Activated naive CD8-positive, alpha-beta T cell treated with anti-CD3 and anti-CD28 coated beads, Interleukin-2, amount 10 ng/mL, durations not matched to agents 7 days and 5 days (primary cell): ENCODE measurements around the gene FAM222B. TPM values are rescaled to one million over a fixed set of nuclear protein-coding genes. Genes with fewer than 3 reads are reported as not detected.
"Not testable (repeated sequence)": the region's sequence is repeated elsewhere in the genome, so short reads cannot be mapped to it uniquely, and the experiment has no call there.

Experiments
- ATAC-seq: fragments of 150-1000 bp; cut with Tn5 transposase; one replicate; pipeline ENCODE4 v1.10.0; 2021; ENCODE audit warnings: low read depth, moderate library complexity
- POLR2A ChIA-PET: fragments of 350-600 bp; sonication (Branson Sonifier 250); formaldehyde crosslinking; loops from one replicate; lab custom pipeline; 2021; ENCODE audit warnings: antibody characterized with exemption; lab: Charles Lee
- DNase-seq: peaks from one replicate; pipeline ENCODE4 v3.0.0; 2021
- H3K27ac Mint-ChIP-seq: one replicate; pipeline ENCODE4 v1.8.0; 2022; ENCODE audit warnings: mild to moderate bottlenecking, mixed read lengths
- H3K27me3 Mint-ChIP-seq: one replicate; pipeline ENCODE4 v1.8.0; 2022; ENCODE audit warnings: mild to moderate bottlenecking, moderate library complexity, mixed read lengths
- H3K36me3 Mint-ChIP-seq: one replicate; pipeline ENCODE4 v1.8.0; 2021; ENCODE audit warnings: mild to moderate bottlenecking, mixed read lengths
- H3K4me1 Mint-ChIP-seq: one replicate; pipeline ENCODE4 v1.8.0; 2021; ENCODE audit warnings: mixed read lengths
- H3K4me3 Mint-ChIP-seq: one replicate; pipeline ENCODE4 v1.8.0; 2022; ENCODE audit warnings: mild to moderate bottlenecking, moderate library complexity, mixed read lengths
- H3K9me3 Mint-ChIP-seq: one replicate; pipeline ENCODE4 v1.8.0; 2021; ENCODE audit warnings: mixed read lengths
- total RNA-seq, 2 experiments: library from RNA; stranded (reverse); gene quantifications; one replicate each; pipeline ENCODE4 v1.2.3, GENCODE V29; 2021

The FAM222B gene
- total RNA-seq, 2 experiments from 2014 or later: 17.0 to 21.2 TPM

DNA sequence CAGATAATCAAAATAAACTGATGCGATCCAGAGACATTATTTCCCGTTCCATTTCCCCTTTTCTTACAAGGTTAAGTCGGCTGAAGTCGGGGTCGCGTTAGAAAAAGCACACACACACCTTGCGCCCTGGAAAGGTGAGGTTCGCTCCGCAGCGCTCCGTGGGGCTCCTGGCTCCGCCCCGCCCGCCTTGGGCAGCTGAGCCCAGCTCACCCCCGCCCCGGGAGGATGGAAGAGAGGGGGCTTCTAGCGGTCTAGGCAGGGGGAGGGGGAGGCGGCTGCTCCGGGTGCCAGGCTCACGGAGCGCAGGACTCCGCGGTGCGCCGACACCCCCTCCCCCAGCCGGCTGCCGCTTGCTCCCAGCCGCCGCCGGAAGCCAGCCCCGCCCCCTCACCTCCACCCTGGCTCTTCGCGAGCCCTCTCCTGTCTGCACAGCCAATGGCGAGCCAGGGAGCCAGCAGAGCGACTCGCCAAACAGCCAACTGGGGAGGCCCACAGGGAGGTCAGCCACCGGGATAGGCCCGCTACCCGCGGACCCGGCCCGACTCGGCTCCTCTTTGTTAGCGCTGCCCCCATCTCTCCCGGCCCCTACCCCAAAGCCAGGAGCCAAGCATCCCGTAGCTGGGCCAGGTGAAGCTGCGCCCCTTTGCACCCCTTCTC, 30.4 kb downstream of the FAM222B start:
- H3K4me1 Mint-ChIP-seq: peaks cover 25% of the 10 kb centered on the region

DNA sequence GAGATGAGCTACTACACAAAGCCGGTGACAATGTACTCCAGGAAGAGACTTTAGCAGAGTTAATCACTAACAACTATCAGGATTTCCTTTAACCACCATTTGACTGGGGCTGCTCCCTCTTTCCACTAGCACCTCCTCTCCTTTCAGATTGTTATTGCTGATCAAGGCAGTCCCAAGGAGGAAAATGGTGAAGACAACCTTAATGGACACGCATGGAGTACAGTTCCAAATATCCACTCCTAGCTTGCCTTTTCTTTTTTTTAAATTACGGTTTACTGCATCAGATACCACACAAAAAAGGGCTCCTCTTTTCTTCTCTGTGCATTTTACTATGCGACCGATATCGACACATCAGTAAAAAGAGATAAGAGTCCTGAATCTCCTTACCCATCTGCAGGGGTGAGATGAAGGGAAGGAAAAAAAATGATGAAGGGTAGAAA, 30.9 kb downstream of the FAM222B start:
- Mint-ChIP-seq H3K27ac (peak overlapping the region; percentile 77), H3K36me3 (no peaks in the 10 kb centered on the region), H3K27me3 (no peaks in the 10 kb centered on the region), H3K9me3 (no peaks in the 10 kb centered on the region), H3K4me1 (peaks cover 24% of the 10 kb centered on the region), H3K4me3 (peak overlapping the region; percentile 88)
- ATAC-seq (no peak), DNase-seq (no peak)
- POLR2A ChIA-PET: interaction anchor here (0.5 to 1.5 kb wide), 8 partner anchors 10 to 470 kb away, joined by 3 to 6 read pairs (median 4); no protein-coding TSS in a partner anchor

More for the DNA sequence above, 30.4 kb downstream of the FAM222B start:
- H3K27ac Mint-ChIP-seq: peak overlapping the region; percentile 88
- POLR2A ChIA-PET: interaction anchor here (0.5 to 1.5 kb wide), 6 partner anchors 11 to 469 kb away, joined by 3 to 6 read pairs (median 4); no protein-coding TSS in a partner anchor
- H3K27me3 Mint-ChIP-seq: no peaks in the 10 kb centered on the region
- ATAC-seq (peak; percentile 100), DNase-seq (peak; percentile 95)
- H3K36me3 Mint-ChIP-seq: no peaks in the 10 kb centered on the region
- H3K9me3 Mint-ChIP-seq: no peaks in the 10 kb centered on the region
- peak overlapping the region; percentile 89 for H3K4me3 Mint-ChIP-seq

DNA sequence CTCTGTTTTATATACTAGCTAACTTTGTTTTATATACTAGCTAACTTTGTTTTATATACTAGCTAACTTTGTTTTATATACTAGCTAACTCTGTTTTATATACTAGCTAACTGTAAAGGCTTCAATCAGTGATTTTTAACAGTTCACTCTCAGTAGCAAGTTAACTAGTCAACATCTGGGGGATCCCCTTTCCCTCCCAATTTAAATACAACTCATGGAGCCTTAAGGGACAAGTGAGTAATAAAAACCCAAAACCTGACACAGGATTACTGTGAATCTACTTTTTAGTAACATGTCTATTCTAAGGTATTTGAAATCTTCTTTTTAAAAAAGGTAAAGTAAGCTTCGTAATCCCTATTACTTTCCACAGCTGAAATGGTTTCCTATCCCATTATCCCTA, 32.2 kb downstream of the FAM222B start:
- H3K4me1 Mint-ChIP-seq: peaks cover 19% of the 10 kb centered on the region
- H3K27me3 Mint-ChIP-seq: no peaks in the 10 kb centered on the region
- H3K27ac Mint-ChIP-seq: no peak overlapping the region
- no peak for DNase-seq
- peaks cover 3% of the 10 kb centered on the region for H3K36me3 Mint-ChIP-seq
- no peak for ATAC-seq
- no peak overlapping the region for H3K4me3 Mint-ChIP-seq
- no peaks in the 10 kb centered on the region for H3K9me3 Mint-ChIP-seq
- POLR2A ChIA-PET: interaction anchor here (1.2 to 1.4 kb wide), 2 partner anchors 31 to 83 kb away, joined by 3 read pairs; no protein-coding TSS in a partner anchor

DNA sequence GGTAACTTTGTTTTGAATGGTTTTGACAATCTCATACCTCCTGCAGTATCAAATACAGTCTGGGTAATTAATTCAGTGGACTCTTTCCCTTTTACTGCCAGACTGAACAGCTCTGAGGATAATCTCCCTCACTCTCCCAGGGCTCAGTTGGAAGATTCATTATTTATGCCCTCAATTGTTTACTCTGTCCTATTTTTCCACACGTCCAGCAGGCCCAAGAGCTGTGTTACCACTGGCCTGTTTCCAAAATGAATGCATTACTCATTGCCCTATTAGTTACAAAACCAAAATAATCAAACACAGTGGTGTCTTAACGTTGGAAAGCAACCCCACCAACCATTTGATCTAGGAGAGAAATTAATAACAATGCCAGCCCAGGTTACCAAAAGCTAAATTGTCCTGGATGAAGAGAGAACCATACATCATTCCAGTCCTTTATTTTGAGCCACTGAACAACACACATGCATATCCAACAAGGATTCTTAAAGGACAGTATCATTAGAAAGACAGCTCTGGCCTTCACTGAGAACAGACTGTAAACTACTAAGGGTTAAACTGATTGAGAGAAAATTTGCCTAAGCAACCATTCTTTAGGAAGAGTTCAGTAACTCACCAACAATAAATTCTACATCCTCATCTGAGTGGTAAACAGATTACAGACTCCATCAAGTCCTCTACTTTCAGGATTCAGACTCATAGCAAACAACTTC, 34.5 kb downstream of the FAM222B start:
- POLR2A ChIA-PET: no interaction called here
- H3K9me3 Mint-ChIP-seq: no peaks in the 10 kb centered on the region
- H3K4me1 Mint-ChIP-seq: peaks cover 18% of the 10 kb centered on the region
- no peak overlapping the region for H3K4me3 Mint-ChIP-seq
- no peak for ATAC-seq
- DNase-seq: no peak
- no peak overlapping the region for H3K27ac Mint-ChIP-seq
- peaks cover 6% of the 10 kb centered on the region for H3K36me3 Mint-ChIP-seq
- H3K27me3 Mint-ChIP-seq: no peaks in the 10 kb centered on the region

DNA sequence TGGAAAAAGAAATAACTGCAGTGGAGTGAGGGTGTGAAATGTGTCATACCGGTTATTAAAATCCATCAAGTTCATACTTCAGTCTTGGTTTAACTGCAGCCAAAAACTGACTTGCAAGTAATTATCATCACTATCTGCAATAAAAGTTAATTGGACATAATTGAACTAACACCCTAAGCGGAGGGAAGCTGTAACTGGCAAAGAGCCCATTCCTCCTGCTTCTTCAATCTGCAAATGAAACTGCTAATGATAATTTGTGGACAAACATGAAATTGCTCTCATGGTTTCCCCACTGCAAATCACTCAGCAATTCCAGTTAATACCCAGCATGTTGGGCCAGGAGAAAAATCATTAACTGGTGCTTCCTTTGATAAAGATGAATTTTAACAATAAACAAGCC, 46.5 kb downstream of the FAM222B start:
- no peaks in the 10 kb centered on the region for H3K27me3 Mint-ChIP-seq
- H3K4me1 Mint-ChIP-seq: peaks cover 3% of the 10 kb centered on the region
- H3K36me3 Mint-ChIP-seq: peaks cover 3% of the 10 kb centered on the region
- no peaks in the 10 kb centered on the region for H3K9me3 Mint-ChIP-seq
- POLR2A ChIA-PET: no interaction called here
- ATAC-seq (no peak), DNase-seq (no peak)
- H3K27ac Mint-ChIP-seq: no peak overlapping the region
- H3K4me3 Mint-ChIP-seq: no peak overlapping the region

DNA sequence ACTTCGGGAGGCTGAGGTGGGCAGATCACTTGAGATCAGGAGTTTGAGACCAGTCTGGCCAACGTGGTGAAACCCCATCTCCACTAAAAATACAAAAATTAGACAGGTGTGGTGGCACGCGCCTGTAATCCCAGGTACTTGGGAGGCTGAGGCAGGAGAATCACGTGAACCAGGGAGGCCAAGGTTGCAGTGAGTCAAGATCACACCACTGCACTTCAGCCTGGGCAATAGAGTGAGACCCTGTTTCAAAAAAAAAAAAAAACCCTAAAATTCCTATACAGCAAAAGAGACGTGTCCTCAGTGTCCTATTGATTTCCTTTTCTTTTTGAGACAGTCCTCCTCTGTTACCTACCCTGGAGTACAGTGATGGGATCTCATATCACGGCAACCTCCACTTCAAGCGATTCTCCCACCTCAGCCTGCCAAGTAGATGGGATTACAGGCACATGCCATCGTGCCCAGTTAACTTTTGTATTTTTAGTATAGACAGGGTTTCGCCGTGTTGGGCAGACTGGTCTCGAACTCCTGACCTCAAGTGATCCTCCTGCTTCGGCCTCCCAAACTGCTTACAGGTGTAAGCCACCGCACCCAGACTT, 47.6 kb downstream of the FAM222B start:
- H3K27ac Mint-ChIP-seq, H3K36me3 Mint-ChIP-seq, H3K4me3 Mint-ChIP-seq, H3K4me1 Mint-ChIP-seq, H3K9me3 Mint-ChIP-seq, POLR2A ChIA-PET, H3K27me3 Mint-ChIP-seq, ATAC-seq, DNase-seq: not testable (repeated sequence)

DNA sequence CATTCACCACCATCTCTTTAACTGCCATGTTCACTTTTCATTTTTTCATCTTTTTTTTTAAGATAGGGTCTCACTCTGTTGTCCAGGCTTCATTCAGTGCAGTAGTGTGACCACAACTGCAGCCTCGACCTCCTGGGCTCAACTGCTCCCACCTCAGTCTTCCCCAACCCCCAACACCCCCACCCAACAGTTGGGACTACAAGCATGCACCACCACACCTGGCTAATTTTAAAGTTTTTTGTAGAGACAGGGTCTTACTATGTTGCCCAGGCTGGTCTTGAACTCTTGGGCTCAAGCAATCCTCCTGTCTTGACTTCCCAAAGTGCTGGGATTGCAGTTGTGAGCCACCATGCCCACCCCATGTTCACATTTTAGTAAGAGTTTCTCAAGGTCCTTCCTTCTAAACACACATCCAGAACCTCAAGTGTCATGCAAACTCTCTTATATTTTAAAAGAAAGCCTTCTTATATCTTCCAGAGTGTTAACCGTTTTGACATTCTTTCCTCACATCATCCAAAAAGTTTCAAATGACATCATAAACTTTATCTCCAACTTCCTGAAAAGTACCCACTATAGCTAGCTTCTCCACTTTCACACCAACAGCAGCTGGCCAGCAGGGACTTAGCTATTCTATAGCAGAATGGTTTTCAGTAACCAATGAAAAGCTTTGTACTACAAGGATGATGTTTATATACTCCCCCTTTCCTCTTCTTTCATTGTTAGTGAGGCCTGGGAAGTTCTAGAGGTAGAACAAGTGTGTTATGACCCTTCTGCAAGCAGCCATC, 49.5 kb downstream of the FAM222B start:
- POLR2A ChIA-PET: no interaction called here
- no peak for ATAC-seq
- no peak overlapping the region for H3K27ac Mint-ChIP-seq
- no peak overlapping the region for H3K4me3 Mint-ChIP-seq
- no peaks in the 10 kb centered on the region for H3K27me3 Mint-ChIP-seq
- H3K9me3 Mint-ChIP-seq: no peaks in the 10 kb centered on the region
- H3K36me3 Mint-ChIP-seq: peaks cover 7% of the 10 kb centered on the region
- peaks cover 7% of the 10 kb centered on the region for H3K4me1 Mint-ChIP-seq
- DNase-seq: no peak

DNA sequence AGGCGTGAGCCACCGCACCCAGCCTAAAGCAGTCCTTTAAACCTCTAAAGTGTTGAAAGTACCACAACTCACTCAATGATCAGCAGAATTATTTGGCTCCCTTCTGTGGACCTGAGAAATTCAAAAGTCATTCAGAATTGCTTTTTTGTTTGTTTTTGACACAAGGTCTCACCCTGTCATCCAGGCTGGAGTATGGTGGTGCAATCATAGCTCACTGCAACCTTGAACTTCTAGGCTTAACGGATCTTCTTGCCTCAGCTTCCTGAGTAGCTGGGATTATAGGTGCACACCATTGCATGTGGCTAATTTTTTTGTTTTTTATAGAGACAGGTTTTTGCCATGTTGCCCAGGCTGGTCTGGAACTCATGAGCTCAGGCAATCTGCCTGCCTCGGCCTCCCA, 54.5 kb downstream of the FAM222B start:
- H3K4me1 Mint-ChIP-seq: peaks cover 6% of the 10 kb centered on the region
- H3K27ac Mint-ChIP-seq: no peak overlapping the region
- POLR2A ChIA-PET: interaction anchor here (0.6 kb wide), 1 partner anchor 55 kb away, joined by 5 read pairs; no protein-coding TSS in a partner anchor
- ATAC-seq: no peak
- DNase-seq: no peak
- no peaks in the 10 kb centered on the region for H3K27me3 Mint-ChIP-seq
- no peak overlapping the region for H3K4me3 Mint-ChIP-seq
- peaks cover 4% of the 10 kb centered on the region for H3K36me3 Mint-ChIP-seq
- no peaks in the 10 kb centered on the region for H3K9me3 Mint-ChIP-seq

DNA sequence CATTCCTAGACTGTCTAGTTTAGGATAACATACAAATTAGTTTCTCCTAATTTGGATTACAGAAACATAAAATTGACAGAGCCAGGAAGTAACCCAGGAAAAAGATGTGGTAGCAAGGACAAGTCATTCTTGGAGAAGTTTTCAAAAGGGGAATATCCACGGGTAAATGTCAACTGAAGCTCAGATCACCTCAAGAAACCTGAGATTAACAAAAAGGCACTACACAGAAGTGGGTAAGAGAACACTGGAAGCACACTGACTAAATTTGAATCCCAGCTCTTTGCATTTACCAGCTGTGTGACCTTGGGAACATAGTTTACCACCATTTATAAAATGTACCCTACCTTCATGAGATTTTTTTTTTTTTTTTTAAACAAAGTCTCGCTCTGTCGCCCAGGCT, 59.4 kb downstream of the FAM222B start:
- Mint-ChIP-seq H3K4me3 (no peak overlapping the region), H3K4me1 (peaks cover 12% of the 10 kb centered on the region), H3K36me3 (peaks cover 7% of the 10 kb centered on the region), H3K9me3 (no peaks in the 10 kb centered on the region), H3K27me3 (no peaks in the 10 kb centered on the region), H3K27ac (no peak overlapping the region)
- no peak for DNase-seq
- no peak for ATAC-seq
- POLR2A ChIA-PET: no interaction called here

DNA sequence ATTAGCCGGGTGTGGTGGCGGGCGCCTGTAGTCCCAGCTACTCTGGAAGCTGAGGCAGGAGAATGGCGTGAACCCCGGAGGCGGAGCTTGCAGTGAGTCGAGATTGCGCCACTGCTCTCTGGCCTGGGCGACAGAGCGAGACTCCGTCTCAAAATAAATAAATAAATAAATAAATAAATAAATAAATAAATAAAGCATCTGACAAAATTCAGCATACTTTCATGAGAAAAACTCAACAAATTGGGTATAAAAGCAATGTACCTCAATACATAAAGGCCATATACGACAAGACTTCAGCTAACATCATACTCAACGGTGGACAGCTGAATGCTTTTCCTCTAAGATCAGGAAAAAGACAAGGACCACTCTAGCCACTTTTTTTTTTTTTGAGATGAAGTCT, 63.0 kb downstream of the FAM222B start:
- H3K4me1 Mint-ChIP-seq: peaks cover 25% of the 10 kb centered on the region
- H3K27ac Mint-ChIP-seq, DNase-seq, H3K4me3 Mint-ChIP-seq, H3K36me3 Mint-ChIP-seq, POLR2A ChIA-PET, H3K27me3 Mint-ChIP-seq, ATAC-seq, H3K9me3 Mint-ChIP-seq: not testable (repeated sequence)

DNA sequence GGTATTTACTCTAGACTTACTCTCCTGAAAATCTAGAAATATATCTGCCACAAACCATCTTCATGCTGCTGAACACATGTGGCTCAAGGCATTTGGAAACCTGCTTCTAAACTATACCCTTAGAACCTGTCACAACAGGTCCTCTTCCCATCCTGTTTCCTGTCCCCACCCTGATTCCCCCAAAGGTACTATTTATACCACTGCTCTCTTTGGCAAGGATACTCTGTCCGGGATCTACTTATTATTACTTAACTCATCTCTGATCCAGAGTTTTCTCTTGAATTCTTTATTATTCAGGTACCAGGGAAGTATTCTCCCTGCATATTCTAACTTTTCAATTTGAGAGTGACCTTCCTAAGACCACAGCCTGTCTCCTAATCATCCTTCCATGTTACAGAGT, 65.4 kb downstream of the FAM222B start:
- no peak for ATAC-seq
- no peak for DNase-seq
- POLR2A ChIA-PET: interaction anchor here (0.6 kb wide), 1 partner anchor 10 kb away, joined by 3 read pairs; no protein-coding TSS in a partner anchor
- H3K27ac Mint-ChIP-seq: peak overlapping the region; percentile 6
- peaks cover 28% of the 10 kb centered on the region for H3K4me1 Mint-ChIP-seq
- H3K36me3 Mint-ChIP-seq: peaks cover 11% of the 10 kb centered on the region
- no peaks in the 10 kb centered on the region for H3K27me3 Mint-ChIP-seq
- no peaks in the 10 kb centered on the region for H3K9me3 Mint-ChIP-seq
- no peak overlapping the region for H3K4me3 Mint-ChIP-seq

DNA sequence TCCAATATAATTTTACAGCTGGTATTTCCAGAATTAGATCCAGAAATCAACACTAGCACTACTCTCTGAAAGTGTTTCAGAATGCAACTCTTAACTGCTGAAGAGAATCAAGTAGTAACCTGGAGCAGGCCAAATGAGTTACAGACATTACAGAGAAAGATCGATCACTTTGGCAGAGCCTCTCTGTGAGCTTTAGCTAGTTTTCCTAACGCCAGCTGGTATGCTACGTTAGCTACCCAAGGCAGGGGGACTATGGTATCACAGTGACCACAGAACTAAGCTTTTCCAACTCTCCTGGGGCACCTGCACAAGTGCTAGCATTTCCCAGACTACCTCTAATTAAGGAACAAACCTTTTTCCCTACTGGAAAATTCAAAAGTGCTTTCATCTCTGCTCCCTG, 68.4 kb downstream of the FAM222B start:
- ATAC-seq (no peak), DNase-seq (no peak)
- POLR2A ChIA-PET: interaction anchor here (0.6 to 0.7 kb wide), 2 partner anchors 20 to 174 kb away, joined by 3 read pairs; no protein-coding TSS in a partner anchor
- H3K27ac Mint-ChIP-seq: no peak overlapping the region
- H3K4me1 Mint-ChIP-seq: peaks cover 25% of the 10 kb centered on the region
- peaks cover 9% of the 10 kb centered on the region for H3K36me3 Mint-ChIP-seq
- H3K27me3 Mint-ChIP-seq: no peaks in the 10 kb centered on the region
- no peaks in the 10 kb centered on the region for H3K9me3 Mint-ChIP-seq
- no peak overlapping the region for H3K4me3 Mint-ChIP-seq

DNA sequence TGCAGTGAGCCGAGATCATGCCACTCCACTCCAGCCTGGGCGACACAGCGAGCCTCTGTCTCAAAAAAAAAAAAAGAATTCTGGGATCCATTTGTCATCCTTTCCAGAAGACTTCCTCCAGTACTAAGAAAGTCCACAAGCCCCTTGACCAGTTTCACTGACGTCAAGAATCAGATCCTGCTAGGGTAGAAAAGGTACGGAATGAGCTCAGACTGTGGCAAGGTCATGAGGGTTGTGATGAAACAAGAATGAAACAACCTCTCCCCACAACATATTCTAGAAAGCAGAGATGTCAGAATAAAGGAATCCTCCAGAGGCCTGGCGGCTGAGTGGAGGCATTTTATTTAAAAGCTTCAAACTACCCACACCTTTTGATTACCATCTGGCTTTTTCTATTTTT, 68.9 kb downstream of the FAM222B start:
- Mint-ChIP-seq H3K4me3 (no peak overlapping the region), H3K27ac (no peak overlapping the region), H3K27me3 (no peaks in the 10 kb centered on the region), H3K4me1 (peaks cover 21% of the 10 kb centered on the region), H3K36me3 (peaks cover 5% of the 10 kb centered on the region), H3K9me3 (no peaks in the 10 kb centered on the region)
- no peak for DNase-seq
- POLR2A ChIA-PET: interaction anchor here (0.6 kb wide), 1 partner anchor 174 kb away, joined by 3 read pairs; no protein-coding TSS in a partner anchor
- no peak for ATAC-seq
